GM21528 (cell line): ENCODE measurements around the gene EMC1.
"Not testable (repeated sequence)": the region's sequence is repeated elsewhere in the genome, so short reads cannot be mapped to it uniquely, and the experiment has no call there.

Experiments
- ATAC-seq: cut with Tn5 transposase; IDR thresholded peaks from one replicate; pipeline ENCODE4 v1.9.1; 2021; ENCODE audit warnings: mild to moderate bottlenecking, moderate library complexity; ENCODE audit not compliant: unreplicated experiment, low FRiP score

Gene EMC1

DNA sequence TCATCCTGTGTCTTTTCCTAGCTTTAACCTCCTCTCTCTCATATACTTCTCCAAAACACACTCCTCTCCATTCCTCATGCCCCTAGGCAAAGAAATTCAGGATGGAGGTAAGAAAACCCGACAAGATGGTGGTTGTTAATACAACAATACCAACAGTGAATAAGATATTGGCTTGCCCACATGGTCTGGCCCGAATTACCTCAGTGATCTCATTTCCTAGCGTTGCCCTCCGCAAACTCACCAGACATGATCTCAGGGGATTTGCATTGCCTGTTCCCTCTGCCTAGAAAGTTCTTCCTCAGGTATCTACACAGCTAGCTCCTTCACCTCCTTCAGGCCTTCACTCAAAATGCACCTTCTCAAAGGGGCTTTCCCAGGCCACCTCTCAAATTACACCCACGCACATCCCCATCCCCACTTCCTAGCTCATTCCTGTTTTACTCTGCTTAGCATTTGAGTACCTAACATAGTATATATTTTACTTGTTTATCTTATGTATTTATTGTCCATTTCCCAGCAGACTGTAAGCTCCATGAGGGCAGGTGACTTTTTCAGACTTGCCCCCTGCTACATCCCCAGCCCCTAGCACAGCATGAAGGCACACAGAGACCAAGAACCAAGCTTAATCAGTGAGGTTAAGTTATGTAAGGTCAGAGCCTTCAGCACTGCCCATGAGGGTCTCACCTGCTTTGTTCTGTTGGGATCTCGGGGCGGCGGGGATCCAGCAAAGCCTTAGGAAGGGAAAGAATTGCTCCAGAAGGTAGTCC is 31.1 kb downstream of the EMC1 start:
- no peak for ATAC-seq

- ATAC-seq, result no peak
These were observed 31.9 kb downstream of the EMC1 start for GRCh38 chr1:19219451-19219850.

DNA sequence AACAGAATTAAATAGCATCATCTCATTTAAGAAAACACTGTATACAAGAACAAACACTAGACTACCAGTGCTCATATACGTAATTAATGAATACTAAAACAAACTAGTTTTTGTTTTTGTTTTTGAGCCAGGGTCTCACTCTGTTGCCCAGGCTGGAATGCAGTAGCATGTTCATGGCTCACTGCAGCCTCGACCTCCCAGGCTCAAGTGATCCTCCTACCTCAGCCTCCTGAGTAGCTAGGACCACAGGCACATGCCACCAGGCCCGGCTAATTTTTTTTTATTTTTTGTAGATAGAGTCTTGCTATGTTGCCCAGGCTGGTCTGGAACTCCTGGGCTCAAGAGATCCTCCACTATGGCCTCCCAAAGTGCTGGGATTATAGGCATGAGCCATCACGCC is 34.7 kb downstream of the EMC1 start:
- ATAC-seq, result not testable (repeated sequence)

- ATAC-seq, result no peak
These were observed 37.7 kb downstream of the EMC1 start for GRCh38 chr1:19213580-19213979.

DNA sequence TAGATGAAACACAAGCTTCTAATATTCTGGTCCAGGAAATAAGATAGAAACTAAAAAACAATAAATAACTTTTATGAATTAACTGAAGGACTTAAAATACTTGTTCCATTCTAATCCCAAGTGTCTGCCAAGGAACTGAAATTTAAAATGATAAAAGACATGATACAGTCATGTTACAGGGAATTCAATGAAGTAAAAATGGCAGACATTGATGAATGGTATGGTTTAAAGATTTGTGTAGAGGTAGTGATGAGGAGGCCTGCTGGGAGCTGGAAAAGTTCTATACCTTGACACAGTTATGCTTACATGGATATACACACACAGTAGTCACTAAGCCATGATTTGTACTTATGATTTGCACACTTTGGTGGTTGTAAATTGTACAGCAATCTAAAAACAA is 39.2 kb downstream of the EMC1 start:
- ATAC-seq, result no peak

DNA sequence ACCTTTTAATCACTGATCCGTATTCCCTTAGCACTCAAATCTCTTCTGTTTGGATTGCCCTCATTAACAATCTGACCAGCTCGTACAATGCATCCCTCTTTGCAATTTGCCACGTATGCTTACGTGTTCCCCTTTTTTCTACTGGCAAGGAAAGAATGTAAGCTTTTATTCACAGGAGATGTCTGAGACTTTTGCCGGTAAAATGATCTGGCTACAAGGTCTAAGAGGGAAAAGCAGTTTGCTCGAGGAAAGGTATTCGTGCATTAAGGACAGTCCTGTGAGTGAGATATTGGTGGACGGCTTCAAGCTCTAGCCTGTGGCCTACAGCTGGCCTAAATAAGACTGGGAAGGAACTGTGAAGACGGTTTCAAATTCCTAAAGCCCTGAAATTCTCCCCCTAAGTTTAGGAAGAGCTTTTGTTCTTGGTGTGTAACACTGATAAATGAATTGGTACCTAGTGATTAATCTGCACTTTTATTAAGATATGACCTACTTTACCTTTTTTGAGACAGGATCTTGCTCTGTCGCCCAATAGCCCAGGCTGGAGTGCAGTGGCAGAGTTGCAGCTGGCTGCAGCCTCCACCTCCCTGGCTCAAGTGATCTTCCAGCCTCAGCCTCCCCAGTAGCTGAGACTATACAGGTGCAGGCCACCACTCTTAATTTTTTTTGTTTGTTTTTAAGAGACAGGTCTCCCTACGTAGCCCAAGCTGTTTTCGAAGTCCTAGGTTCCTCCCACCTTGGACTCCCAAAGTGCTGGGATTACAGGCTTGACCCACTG is 40.4 kb downstream of the EMC1 start:
- ATAC-seq, result no peak

- peak; percentile 84 for ATAC-seq
These were observed 41.1 kb downstream of the EMC1 start, which contains the start of gene UBR4 for GRCh38 chr1:19209990-19210771. Gene UBR4, minus strand, starts transcription at chr1:19210266. Its CDS starts 18 bp downstream, at chr1:19210248.

- peak; percentile 45 for ATAC-seq
These were observed 41.8 kb downstream of the EMC1 start for GRCh38 chr1:19209439-19209989.

- ATAC-seq, result no peak
These were observed 42.5 kb downstream of the EMC1 start for GRCh38 chr1:19208710-19209438.

DNA sequence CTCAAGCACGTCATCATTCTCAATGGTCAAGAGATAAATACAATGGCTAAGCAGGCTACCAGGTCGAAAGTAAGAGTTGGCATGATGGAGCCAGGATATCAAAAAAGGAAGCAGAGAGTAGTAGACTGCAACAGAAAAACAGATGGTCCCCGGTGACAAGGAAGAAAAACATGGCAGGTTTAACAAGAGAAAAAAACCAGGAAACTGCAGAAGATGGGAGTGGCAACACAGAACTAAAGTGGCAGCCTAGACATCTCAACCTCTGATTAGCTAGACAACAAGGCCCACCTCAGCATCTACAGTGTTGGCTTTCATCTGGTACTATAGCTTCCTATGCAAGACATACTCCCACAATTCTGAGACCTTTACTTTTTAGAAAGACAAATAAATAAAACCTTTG is 44.4 kb downstream of the EMC1 start:
- no peak for ATAC-seq

DNA sequence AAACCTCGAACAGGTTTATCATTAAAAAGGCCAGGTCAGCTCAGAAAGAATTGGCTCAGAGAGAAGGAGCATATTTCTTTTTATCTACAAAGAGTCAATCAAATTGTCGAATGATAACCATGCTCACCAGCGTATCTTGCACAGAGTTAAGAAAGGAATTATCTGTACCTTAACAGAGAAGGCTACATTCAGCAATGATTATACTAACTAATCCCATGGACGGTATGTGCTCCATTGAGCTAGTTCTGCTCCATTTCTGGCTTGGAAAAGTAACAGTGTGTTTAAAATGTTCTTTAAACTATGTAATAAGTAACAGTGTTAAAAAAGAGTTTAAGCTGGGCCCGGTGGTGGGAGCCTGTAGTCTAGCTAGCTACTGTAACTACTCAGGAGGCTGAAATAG is 45.5 kb downstream of the EMC1 start:
- ATAC-seq, result no peak

DNA sequence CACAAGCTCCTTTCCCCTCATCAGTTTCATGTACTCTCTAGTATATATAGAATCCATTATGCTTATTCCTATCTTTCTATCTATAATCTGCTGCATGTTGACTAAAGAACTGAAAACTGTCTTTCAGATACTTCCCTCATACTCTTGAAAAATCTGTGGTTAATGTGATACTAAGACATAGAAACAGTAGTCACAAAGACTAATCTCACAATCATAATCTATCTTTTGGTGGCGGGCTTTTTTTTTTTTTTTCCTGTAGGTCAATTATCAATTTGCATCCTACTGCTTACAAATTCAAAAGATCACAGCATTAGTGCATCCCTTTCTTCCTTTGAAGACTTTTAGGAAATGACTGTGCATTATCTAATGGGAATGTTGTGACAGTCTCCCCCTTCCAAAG is 45.9 kb downstream of the EMC1 start:
- ATAC-seq, result no peak

GRCh38 chr1:19204446-19205266 is 46.7 kb downstream of the EMC1 start:
- no peak for ATAC-seq

DNA sequence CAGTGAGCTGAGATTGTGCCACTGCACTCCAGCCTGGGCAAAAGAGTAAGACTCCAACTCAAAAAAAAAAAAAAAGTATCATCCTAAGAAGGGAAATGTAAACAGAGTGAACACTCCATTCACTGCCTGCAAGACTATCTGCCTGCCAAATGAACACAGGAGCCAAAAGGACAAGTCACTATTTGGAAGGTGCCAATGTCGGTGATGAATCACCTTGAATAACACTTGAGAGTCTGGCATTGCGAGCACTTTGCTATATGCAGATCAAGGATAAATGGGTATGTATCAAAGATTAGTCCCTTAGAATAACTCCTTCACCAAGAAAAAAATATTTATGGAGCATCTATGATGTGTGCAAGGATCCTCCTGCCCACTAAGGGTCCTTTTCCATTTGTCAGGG is 47.9 kb downstream of the EMC1 start:
- no peak for ATAC-seq

DNA sequence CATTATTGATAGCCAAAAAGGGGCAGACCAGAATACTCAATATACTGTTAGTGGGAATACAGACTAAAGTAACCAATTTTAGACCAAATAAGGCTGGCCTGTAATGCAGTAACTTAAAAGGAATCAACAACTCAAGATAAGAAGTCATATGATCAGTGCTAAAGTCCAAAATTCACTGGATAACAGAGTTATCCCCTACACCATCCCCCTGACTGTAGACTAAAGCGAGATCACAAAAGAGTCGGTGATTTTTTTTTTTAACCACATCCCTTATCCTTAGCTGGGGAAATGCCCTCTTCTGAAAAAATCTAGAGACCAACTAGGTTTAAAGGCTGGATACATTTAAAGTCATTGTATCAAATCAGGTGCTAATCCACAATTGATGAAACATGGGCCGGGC is 48.9 kb downstream of the EMC1 start:
- ATAC-seq, result no peak

DNA sequence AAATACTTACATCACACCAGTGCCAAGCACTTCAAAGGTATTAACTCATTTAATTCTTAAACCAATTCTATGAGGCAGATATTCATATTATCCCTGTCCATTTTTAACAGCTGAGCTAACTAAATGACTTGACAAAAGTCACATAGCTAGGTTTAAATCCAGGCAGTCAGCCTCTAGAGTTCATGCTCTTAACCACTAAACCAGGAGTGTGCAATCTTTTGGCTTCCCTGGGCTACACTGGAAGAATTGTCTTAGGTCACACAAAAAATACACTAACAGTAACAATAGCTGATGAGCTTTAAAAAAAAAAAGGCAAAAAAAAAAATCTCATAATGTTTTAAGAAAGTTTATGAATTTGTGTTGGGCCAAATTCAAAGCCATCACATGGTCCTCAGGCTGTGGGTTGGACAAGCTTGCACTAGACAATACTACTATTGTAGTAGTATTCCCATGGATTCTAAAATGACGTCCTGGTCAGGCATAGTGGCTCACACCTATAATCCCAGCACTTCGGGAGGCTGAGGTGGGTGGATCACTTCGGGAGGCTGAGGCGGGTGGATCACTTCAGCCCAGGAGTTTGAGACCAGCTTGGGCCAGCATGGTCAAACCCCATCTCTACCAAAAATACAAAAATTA is 51.2 kb downstream of the EMC1 start:
- no peak for ATAC-seq

DNA sequence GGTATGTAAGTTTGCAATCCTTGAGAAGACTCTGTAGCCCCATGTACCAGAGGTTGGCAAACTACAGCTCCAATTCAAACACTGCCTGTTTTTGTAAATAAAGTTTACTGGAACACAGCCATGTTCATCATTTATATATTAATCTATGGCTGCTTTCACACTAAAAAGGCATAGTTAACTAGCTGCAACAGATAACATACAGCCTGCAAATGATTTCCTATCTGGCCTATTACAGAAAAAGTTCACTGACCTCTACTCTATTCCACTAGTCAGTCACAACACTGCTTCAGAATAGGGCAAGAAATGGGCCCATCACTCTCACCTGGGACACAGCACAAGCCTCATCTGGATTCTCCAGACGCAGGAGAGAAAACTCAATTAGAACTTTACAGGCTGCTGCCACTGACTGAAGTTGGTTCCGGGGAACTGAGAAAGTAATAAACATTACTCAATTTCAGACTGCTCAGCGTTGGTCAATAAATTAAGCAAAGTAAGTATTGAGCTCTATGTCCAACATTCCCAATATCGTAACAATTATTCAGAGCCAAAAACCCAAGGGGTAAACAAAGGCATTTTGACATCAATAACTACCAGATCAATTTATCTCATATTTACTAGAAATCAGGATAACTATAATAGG is 51.9 kb downstream of the EMC1 start:
- no peak for ATAC-seq

GRCh38 chr1:19198820-19199219 is 52.5 kb downstream of the EMC1 start:
- no peak for ATAC-seq
